ENCODE data around the gene NAIF1. TPM values are rescaled to one million over a fixed set of nuclear protein-coding genes. Genes with fewer than 3 reads are reported as not detected.

Gene NAIF1
- total RNA-seq, 4 donors from 2014 or later, result 3.6 to 9.5 (median 8.9) TPM

- no peak for TF ChIP-seq CTCF (IDR thresholded peaks at IDR 0.05; ENCODE audit: low read depth)
Observed at GRCh38 chr9:128065907-128066712, 1.0 kb downstream of the NAIF1 start.

GRCh38 chr9:128062846-128063831 is 4.0 kb downstream of the NAIF1 start:
- no peak for TF ChIP-seq CTCF (IDR thresholded peaks at IDR 0.05; ENCODE audit: low read depth)

- TF ChIP-seq CTCF (IDR thresholded peaks at IDR 0.05; ENCODE audit: low read depth), result no peak
Observed at GRCh38 chr9:128062279-128062678, 4.8 kb downstream of the NAIF1 start.

- no peak for TF ChIP-seq CTCF (IDR thresholded peaks at IDR 0.05; ENCODE audit: low read depth)
Observed at GRCh38 chr9:128061275-128061960, 5.7 kb downstream of the NAIF1 start.

- no peak for TF ChIP-seq CTCF (IDR thresholded peaks at IDR 0.05; ENCODE audit: low read depth)
Observed at GRCh38 chr9:128059365-128059983, 7.6 kb downstream of the NAIF1 start.

- TF ChIP-seq CTCF (IDR thresholded peaks at IDR 0.05; ENCODE audit: low read depth), result no peak
Observed at GRCh38 chr9:128057724-128058409, 9.3 kb downstream of the NAIF1 start.
